ENCODE measurements around the gene GDPD4.

GDPD4 gene

GRCh38 chr11:77213029-77213579, 88.4 kb downstream of the GDPD4 start:
- no peak overlapping the region for H3K4me3 ChIP-seq (ENCODE audit: low read depth, low read length)
- TF ChIP-seq CTCF (IDR thresholded peaks at IDR 0.05; ENCODE audit: borderline replicate concordance, insufficient read depth, low read depth, low read length), result no peak

GRCh38 chr11:77212314-77213007, 89.0 kb downstream of the GDPD4 start:
- H3K4me3 ChIP-seq (ENCODE audit: low read depth, low read length), result no peak overlapping the region
- no peak for TF ChIP-seq CTCF (IDR thresholded peaks at IDR 0.05; ENCODE audit: borderline replicate concordance, insufficient read depth, low read depth, low read length)

GRCh38 chr11:77211594-77212251, 89.8 kb downstream of the GDPD4 start:
- no peak overlapping the region for H3K4me3 ChIP-seq (ENCODE audit: low read depth, low read length)
- no peak for TF ChIP-seq CTCF (IDR thresholded peaks at IDR 0.05; ENCODE audit: borderline replicate concordance, insufficient read depth, low read depth, low read length)

GRCh38 chr11:77211040-77211451, 90.4 kb downstream of the GDPD4 start:
- no peak for TF ChIP-seq CTCF (IDR thresholded peaks at IDR 0.05; ENCODE audit: borderline replicate concordance, insufficient read depth, low read depth, low read length)
- no peak overlapping the region for H3K4me3 ChIP-seq (ENCODE audit: low read depth, low read length)

- TF ChIP-seq CTCF (IDR thresholded peaks at IDR 0.05; ENCODE audit: borderline replicate concordance, insufficient read depth, low read depth, low read length), result no peak
- no peak overlapping the region for H3K4me3 ChIP-seq (ENCODE audit: low read depth, low read length)
Measured at GRCh38 chr11:77209663-77210062, 91.8 kb downstream of the GDPD4 start.

- TF ChIP-seq CTCF (IDR thresholded peaks at IDR 0.05; ENCODE audit: borderline replicate concordance, insufficient read depth, low read depth, low read length), result no peak
- no peak overlapping the region for H3K4me3 ChIP-seq (ENCODE audit: low read depth, low read length)
Measured at GRCh38 chr11:77208535-77208934, 93.0 kb downstream of the GDPD4 start.

Measured in GM12875 (cell line).